ENCODE measurements around the gene OXTR. TPM values are rescaled to one million over a fixed set of nuclear protein-coding genes. Genes with fewer than 3 reads are reported as not detected.

OXTR gene
- total RNA-seq, 2 experiments from 2014 or later = 0.57 to 0.74 TPM

GRCh38 chr3:8778475-8778874 is 9.1 kb upstream of the OXTR start:
- Mint-ChIP-seq H3K4me1 (ENCODE audit: low read depth) (no peaks in the 10 kb centered on the region), H3K36me3 (ENCODE audit: low read depth) (no peaks in the 10 kb centered on the region), H3K27me3 (ENCODE audit: low read depth) (peaks cover 16% of the 10 kb centered on the region), H3K4me3 (no peak overlapping the region), H3K27ac (no peak overlapping the region), H3K9me3 (no peaks in the 10 kb centered on the region)
- DNase-seq = no peak
- CTCF ChIA-PET = interaction anchor here (1.6 kb wide), 1 partner anchor 9 kb away, joined by 9 read pairs; the partner anchor contains the start of gene OXTR
- intact Hi-C loops (cut with micrococcal nuclease) = no loop called here

GRCh38 chr3:8777978-8778267 is 8.5 kb upstream of the OXTR start:
- intact Hi-C loops (cut with micrococcal nuclease) = no loop called here
- DNase-seq = no peak
- no peaks in the 10 kb centered on the region for H3K9me3 Mint-ChIP-seq
- no peak overlapping the region for H3K27ac Mint-ChIP-seq
- H3K4me1 Mint-ChIP-seq (ENCODE audit: low read depth) = no peaks in the 10 kb centered on the region
- H3K4me3 Mint-ChIP-seq = no peak overlapping the region
- peaks cover 18% of the 10 kb centered on the region for H3K27me3 Mint-ChIP-seq (ENCODE audit: low read depth)
- CTCF ChIA-PET = interaction anchor here (1.6 kb wide), 1 partner anchor 8 kb away, joined by 9 read pairs; the partner anchor contains the start of gene OXTR
- H3K36me3 Mint-ChIP-seq (ENCODE audit: low read depth) = no peaks in the 10 kb centered on the region

- Mint-ChIP-seq H3K36me3 (ENCODE audit: low read depth) (no peaks in the 10 kb centered on the region), H3K4me3 (no peak overlapping the region), H3K4me1 (ENCODE audit: low read depth) (no peaks in the 10 kb centered on the region), H3K27ac (no peak overlapping the region), H3K9me3 (no peaks in the 10 kb centered on the region), H3K27me3 (ENCODE audit: low read depth) (peaks cover 18% of the 10 kb centered on the region)
- DNase-seq = no peak
- intact Hi-C loops (cut with micrococcal nuclease) = no loop called here
- CTCF ChIA-PET = interaction anchor here (1.6 kb wide), 1 partner anchor 8 kb away, joined by 9 read pairs; the partner anchor contains the start of gene OXTR
These were observed 8.0 kb upstream of the OXTR start for GRCh38 chr3:8777201-8777977.

DNA sequence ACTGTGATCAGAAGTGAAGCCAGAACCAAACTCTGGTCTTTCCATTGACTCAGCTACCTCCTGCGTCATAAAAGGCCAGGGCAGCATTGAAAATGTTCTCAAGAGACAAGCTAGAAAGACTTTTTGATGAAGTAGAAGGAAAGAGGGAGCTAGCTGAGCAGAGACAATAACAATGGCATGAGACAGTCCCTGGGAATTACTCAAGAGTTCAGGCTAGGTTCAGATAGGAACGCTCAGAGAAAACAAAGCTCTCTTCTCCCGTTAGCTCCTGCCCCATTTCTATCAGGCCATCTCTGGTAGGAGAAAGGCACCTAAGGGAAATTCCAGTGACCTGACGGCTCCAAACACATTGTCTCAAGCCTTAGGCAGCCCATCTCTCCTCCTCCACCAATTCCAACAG is 7.0 kb upstream of the OXTR start:
- intact Hi-C loops (cut with micrococcal nuclease) = no loop called here
- H3K27ac Mint-ChIP-seq = no peak overlapping the region
- CTCF ChIA-PET = no interaction called here
- no peak for DNase-seq
- H3K4me1 Mint-ChIP-seq (ENCODE audit: low read depth) = no peaks in the 10 kb centered on the region
- H3K9me3 Mint-ChIP-seq = no peaks in the 10 kb centered on the region
- peaks cover 24% of the 10 kb centered on the region for H3K27me3 Mint-ChIP-seq (ENCODE audit: low read depth)
- no peaks in the 10 kb centered on the region for H3K36me3 Mint-ChIP-seq (ENCODE audit: low read depth)
- no peak overlapping the region for H3K4me3 Mint-ChIP-seq

- Mint-ChIP-seq H3K27me3 (ENCODE audit: low read depth) (peaks cover 28% of the 10 kb centered on the region), H3K4me1 (ENCODE audit: low read depth) (no peaks in the 10 kb centered on the region), H3K4me3 (no peak overlapping the region), H3K36me3 (ENCODE audit: low read depth) (no peaks in the 10 kb centered on the region), H3K27ac (no peak overlapping the region), H3K9me3 (no peaks in the 10 kb centered on the region)
- intact Hi-C loops (cut with micrococcal nuclease) = no loop called here
- DNase-seq = no peak
- CTCF ChIA-PET = no interaction called here
These were observed 6.2 kb upstream of the OXTR start for GRCh38 chr3:8775602-8776001.

GRCh38 chr3:8775181-8775580 is 5.8 kb upstream of the OXTR start:
- intact Hi-C loops (cut with micrococcal nuclease) = no loop called here
- H3K27ac Mint-ChIP-seq = no peak overlapping the region
- H3K36me3 Mint-ChIP-seq (ENCODE audit: low read depth) = no peaks in the 10 kb centered on the region
- H3K9me3 Mint-ChIP-seq = no peaks in the 10 kb centered on the region
- H3K4me3 Mint-ChIP-seq = no peak overlapping the region
- peaks cover 32% of the 10 kb centered on the region for H3K27me3 Mint-ChIP-seq (ENCODE audit: low read depth)
- CTCF ChIA-PET = no interaction called here
- no peaks in the 10 kb centered on the region for H3K4me1 Mint-ChIP-seq (ENCODE audit: low read depth)
- DNase-seq = no peak

DNA sequence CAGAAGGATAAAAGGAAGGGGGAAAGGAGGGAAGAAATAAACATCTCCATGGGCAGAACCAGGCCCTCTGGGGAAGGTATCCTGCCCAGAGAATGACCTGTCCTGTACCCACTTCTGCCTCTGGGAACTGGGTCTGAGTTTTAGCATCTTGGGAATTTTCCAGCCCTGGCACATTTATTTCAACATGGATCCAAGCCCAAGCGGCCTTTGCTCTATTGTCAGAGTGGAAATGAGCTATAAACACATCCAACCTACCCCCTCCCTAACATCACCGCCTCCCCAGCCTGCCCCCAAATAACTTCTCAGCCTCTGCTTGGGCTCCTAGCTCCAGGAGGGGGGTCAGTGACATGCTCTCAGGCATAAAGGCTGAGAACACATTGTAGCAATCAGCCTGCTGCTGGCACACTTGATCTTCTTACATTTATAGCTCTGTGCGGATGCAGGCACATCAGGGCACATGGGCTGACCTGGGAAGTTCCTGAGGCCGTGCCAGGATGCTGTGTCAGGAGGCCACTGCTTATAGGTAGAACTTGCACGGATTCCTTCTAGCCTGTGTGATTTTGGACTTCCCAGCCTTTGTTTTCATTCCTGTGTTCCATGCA is 4.6 kb upstream of the OXTR start:
- no peak for DNase-seq
- H3K36me3 Mint-ChIP-seq (ENCODE audit: low read depth) = no peaks in the 10 kb centered on the region
- CTCF ChIA-PET = no interaction called here
- no peak overlapping the region for H3K4me3 Mint-ChIP-seq
- intact Hi-C loops (cut with micrococcal nuclease) = no loop called here
- peaks cover 39% of the 10 kb centered on the region for H3K27me3 Mint-ChIP-seq (ENCODE audit: low read depth)
- H3K9me3 Mint-ChIP-seq = no peaks in the 10 kb centered on the region
- H3K27ac Mint-ChIP-seq = no peak overlapping the region
- peaks cover 7% of the 10 kb centered on the region for H3K4me1 Mint-ChIP-seq (ENCODE audit: low read depth)

GRCh38 chr3:8768364-8769087 is 887 bp downstream of the OXTR start:
- peak; percentile 21 for DNase-seq
- Mint-ChIP-seq H3K4me3 (peak overlapping the region; percentile 36), H3K27ac (no peak overlapping the region), H3K9me3 (no peaks in the 10 kb centered on the region), H3K4me1 (ENCODE audit: low read depth) (peaks cover 14% of the 10 kb centered on the region), H3K36me3 (ENCODE audit: low read depth) (no peaks in the 10 kb centered on the region), H3K27me3 (ENCODE audit: low read depth) (peaks cover 44% of the 10 kb centered on the region)
- CTCF ChIA-PET = interaction anchor here (0.6 to 2.0 kb wide), 6 partner anchors 9 to 203 kb away, joined by 3 to 8 read pairs (median 4); no protein-coding TSS in a partner anchor
- intact Hi-C loops (cut with micrococcal nuclease) = loop anchor here (1.0 to 10.0 kb wide), 6 partner anchors 86 to 534 kb away; partner anchors contain the start of gene RAD18

- no peaks in the 10 kb centered on the region for H3K36me3 Mint-ChIP-seq (ENCODE audit: low read depth)
- peak overlapping the region; percentile 3 for H3K4me3 Mint-ChIP-seq
- peak; percentile 54 for DNase-seq
- H3K27me3 Mint-ChIP-seq (ENCODE audit: low read depth) = peaks cover 42% of the 10 kb centered on the region
- peaks cover 14% of the 10 kb centered on the region for H3K4me1 Mint-ChIP-seq (ENCODE audit: low read depth)
- H3K9me3 Mint-ChIP-seq = no peaks in the 10 kb centered on the region
- CTCF ChIA-PET = no interaction called here
- intact Hi-C loops (cut with micrococcal nuclease) = loop anchor here (5.0 to 10.0 kb wide), 4 partner anchors 86 to 414 kb away; no protein-coding TSS in a partner anchor
- H3K27ac Mint-ChIP-seq = no peak overlapping the region
These were observed 1.6 kb downstream of the OXTR start for GRCh38 chr3:8767667-8768363.

DNA sequence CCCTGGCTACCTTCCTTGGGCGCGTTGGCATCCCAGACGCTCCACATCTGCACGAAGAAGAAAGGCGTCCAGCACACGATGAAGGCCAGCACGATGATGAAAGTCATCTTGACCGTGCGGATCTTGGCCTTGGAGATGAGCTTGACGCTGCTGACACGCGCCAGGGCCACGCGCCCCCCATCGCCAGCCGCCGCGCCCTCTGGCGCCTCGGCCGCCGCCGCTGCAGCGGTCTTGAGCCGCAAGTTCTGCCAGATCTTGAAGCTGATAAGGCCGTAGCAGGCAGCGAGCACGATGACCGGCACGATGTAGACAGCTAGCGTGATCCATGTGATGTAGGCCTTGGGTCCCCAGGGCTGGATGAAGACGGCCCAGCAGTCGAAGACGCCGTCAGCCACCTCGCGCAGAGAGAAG is 2.2 kb downstream of the OXTR start:
- peaks cover 42% of the 10 kb centered on the region for H3K27me3 Mint-ChIP-seq (ENCODE audit: low read depth)
- H3K36me3 Mint-ChIP-seq (ENCODE audit: low read depth) = no peaks in the 10 kb centered on the region
- no peak for DNase-seq
- no peak overlapping the region for H3K4me3 Mint-ChIP-seq
- H3K27ac Mint-ChIP-seq = no peak overlapping the region
- intact Hi-C loops (cut with micrococcal nuclease) = loop anchor here (5.0 to 10.0 kb wide), 4 partner anchors 85 to 415 kb away; no protein-coding TSS in a partner anchor
- no peaks in the 10 kb centered on the region for H3K9me3 Mint-ChIP-seq
- peaks cover 14% of the 10 kb centered on the region for H3K4me1 Mint-ChIP-seq (ENCODE audit: low read depth)
- CTCF ChIA-PET = no interaction called here

- no peaks in the 10 kb centered on the region for H3K36me3 Mint-ChIP-seq (ENCODE audit: low read depth)
- peaks cover 35% of the 10 kb centered on the region for H3K27me3 Mint-ChIP-seq (ENCODE audit: low read depth)
- intact Hi-C loops (cut with micrococcal nuclease) = loop anchor here (5.0 to 10.0 kb wide), 4 partner anchors 84 to 416 kb away; no protein-coding TSS in a partner anchor
- CTCF ChIA-PET = no interaction called here
- H3K9me3 Mint-ChIP-seq = no peaks in the 10 kb centered on the region
- no peak overlapping the region for H3K4me3 Mint-ChIP-seq
- H3K27ac Mint-ChIP-seq = no peak overlapping the region
- H3K4me1 Mint-ChIP-seq (ENCODE audit: low read depth) = peaks cover 14% of the 10 kb centered on the region
- DNase-seq = no peak
These were observed 3.3 kb downstream of the OXTR start for GRCh38 chr3:8766148-8766547.

- CTCF ChIA-PET = no interaction called here
- DNase-seq = no peak
- H3K27ac Mint-ChIP-seq = no peak overlapping the region
- peaks cover 14% of the 10 kb centered on the region for H3K4me1 Mint-ChIP-seq (ENCODE audit: low read depth)
- H3K9me3 Mint-ChIP-seq = no peaks in the 10 kb centered on the region
- H3K4me3 Mint-ChIP-seq = no peak overlapping the region
- intact Hi-C loops (cut with micrococcal nuclease) = loop anchor here (5.0 to 10.0 kb wide), 4 partner anchors 83 to 417 kb away; no protein-coding TSS in a partner anchor
- no peaks in the 10 kb centered on the region for H3K36me3 Mint-ChIP-seq (ENCODE audit: low read depth)
- H3K27me3 Mint-ChIP-seq (ENCODE audit: low read depth) = peaks cover 31% of the 10 kb centered on the region
These were observed 3.9 kb downstream of the OXTR start for GRCh38 chr3:8765528-8765927.
